Measurements from ENCODE around the gene C1orf141. TPM values are rescaled to one million over a fixed set of nuclear protein-coding genes. Genes with fewer than 3 reads are reported as not detected.

The C1orf141 gene
- total RNA-seq, 1 donor from 2014 or later: not detected

- no peak for DNase-seq (ENCODE audit: low spot score)
- H3K27ac Mint-ChIP-seq: no peak overlapping the region
- H3K27me3 Mint-ChIP-seq (ENCODE audit: low read depth): peaks cover 7% of the 10 kb centered on the region
- peaks cover 25% of the 10 kb centered on the region for H3K4me1 Mint-ChIP-seq (ENCODE audit: low read depth)
- intact Hi-C loops (cut with micrococcal nuclease): no loop called here
- no peak overlapping the region for H3K4me3 Mint-ChIP-seq (ENCODE audit: low read depth)
- H3K36me3 Mint-ChIP-seq (ENCODE audit: low read depth): no peaks in the 10 kb centered on the region
- no peaks in the 10 kb centered on the region for H3K9me3 Mint-ChIP-seq
Measured at GRCh38 chr1:67138813-67139499, 4.2 kb upstream of the C1orf141 start.

DNA sequence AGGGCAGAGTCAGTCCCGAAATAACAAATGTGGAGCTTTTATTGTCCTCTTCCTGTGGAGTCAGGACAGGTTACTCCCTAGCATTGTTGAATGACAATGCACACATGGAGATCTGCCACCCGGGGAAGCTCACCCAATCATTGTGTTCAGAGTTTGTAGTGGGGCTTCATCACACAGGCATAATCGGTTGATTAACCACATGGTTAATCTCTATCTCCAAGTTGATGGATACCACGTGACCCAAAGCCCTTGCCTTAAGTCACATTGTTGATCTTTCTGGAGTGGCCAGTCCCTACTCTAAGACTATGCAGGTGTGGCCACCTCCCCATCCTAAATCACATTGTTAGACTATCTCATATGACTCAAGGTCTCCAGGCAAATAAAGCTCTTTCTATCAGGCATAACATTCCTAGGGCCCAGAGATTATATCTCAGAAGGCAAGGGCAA, 2.6 kb upstream of the C1orf141 start:
- intact Hi-C loops (cut with micrococcal nuclease): no loop called here
- no peak overlapping the region for H3K27ac Mint-ChIP-seq
- H3K27me3 Mint-ChIP-seq (ENCODE audit: low read depth): peaks cover 7% of the 10 kb centered on the region
- no peaks in the 10 kb centered on the region for H3K36me3 Mint-ChIP-seq (ENCODE audit: low read depth)
- no peak overlapping the region for H3K4me3 Mint-ChIP-seq (ENCODE audit: low read depth)
- DNase-seq (ENCODE audit: low spot score): no peak
- H3K9me3 Mint-ChIP-seq: no peaks in the 10 kb centered on the region
- H3K4me1 Mint-ChIP-seq (ENCODE audit: low read depth): peaks cover 15% of the 10 kb centered on the region

DNA sequence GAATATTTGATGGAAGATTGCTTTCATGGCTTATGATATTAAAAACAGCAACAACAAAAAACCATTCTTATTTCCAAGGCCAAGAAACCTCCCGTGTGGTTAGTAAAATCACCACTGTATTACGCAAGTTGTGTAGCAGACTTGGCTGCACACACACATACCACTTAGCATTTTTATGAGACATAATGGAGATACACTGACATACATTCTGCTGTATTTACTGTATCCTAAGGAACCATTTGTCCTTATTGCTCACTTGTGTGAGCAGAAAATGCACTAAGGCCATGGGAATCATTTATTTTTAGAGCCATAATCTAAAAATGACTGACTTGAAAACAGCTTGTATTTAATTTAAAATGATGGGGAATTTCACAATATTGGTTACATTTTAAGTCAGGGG, 584 bp upstream of the C1orf141 start:
- no peak overlapping the region for H3K27ac Mint-ChIP-seq

DNA sequence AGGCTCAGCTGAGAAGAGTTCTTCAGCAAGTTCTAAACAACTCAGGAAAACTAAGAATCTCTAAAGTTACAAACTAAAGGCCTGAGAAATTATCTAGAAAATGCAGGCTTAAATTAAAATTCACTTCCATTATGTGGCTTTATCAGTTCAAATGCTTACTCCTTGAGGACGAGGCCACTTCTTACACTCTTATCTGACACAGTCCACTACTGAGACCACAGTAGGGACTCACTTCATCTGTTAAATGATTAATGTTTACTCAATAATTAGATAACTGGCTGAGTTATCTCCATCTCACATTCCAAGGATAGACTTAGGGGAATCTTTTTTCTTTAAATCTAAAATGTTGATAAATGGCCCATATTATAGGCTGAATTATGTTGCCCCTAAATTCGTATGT, 1.6 kb downstream of the C1orf141 start:
- Mint-ChIP-seq H3K4me3 (ENCODE audit: low read depth) (no peak overlapping the region), H3K4me1 (ENCODE audit: low read depth) (peaks cover 14% of the 10 kb centered on the region), H3K27ac (no peak overlapping the region), H3K9me3 (no peaks in the 10 kb centered on the region), H3K36me3 (ENCODE audit: low read depth) (no peaks in the 10 kb centered on the region), H3K27me3 (ENCODE audit: low read depth) (peaks cover 4% of the 10 kb centered on the region)
- no peak for DNase-seq (ENCODE audit: low spot score)
- intact Hi-C loops (cut with micrococcal nuclease): no loop called here

More for the DNA sequence above, 584 bp upstream of the C1orf141 start:
- H3K36me3 Mint-ChIP-seq (ENCODE audit: low read depth): no peaks in the 10 kb centered on the region
- no peak for DNase-seq (ENCODE audit: low spot score)
- intact Hi-C loops (cut with micrococcal nuclease): no loop called here
- no peak overlapping the region for H3K4me3 Mint-ChIP-seq (ENCODE audit: low read depth)
- H3K27me3 Mint-ChIP-seq (ENCODE audit: low read depth): peaks cover 7% of the 10 kb centered on the region
- no peaks in the 10 kb centered on the region for H3K9me3 Mint-ChIP-seq
- peaks cover 12% of the 10 kb centered on the region for H3K4me1 Mint-ChIP-seq (ENCODE audit: low read depth)

DNA sequence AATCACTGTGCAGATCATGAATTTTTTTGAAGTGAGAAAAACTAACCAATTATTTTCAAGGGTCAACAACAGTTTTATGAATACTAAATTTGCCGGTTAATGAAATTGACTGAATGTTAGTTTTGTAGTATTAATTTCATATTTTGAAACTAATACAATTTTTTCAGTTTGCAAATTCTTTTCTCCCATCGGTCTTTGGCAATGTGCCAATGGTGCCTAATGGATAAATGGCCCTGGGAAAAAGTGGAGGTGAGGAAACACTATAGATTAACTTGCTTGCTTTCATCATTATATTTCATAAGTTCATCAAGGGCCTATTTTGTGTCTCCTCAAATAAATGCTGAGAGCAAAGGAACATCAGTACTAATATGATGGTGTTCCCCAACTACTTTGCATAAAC, 4.1 kb downstream of the C1orf141 start:
- no peak for DNase-seq (ENCODE audit: low spot score)
- no peaks in the 10 kb centered on the region for H3K27me3 Mint-ChIP-seq (ENCODE audit: low read depth)
- H3K9me3 Mint-ChIP-seq: no peaks in the 10 kb centered on the region
- intact Hi-C loops (cut with micrococcal nuclease): no loop called here
- no peaks in the 10 kb centered on the region for H3K36me3 Mint-ChIP-seq (ENCODE audit: low read depth)
- H3K4me1 Mint-ChIP-seq (ENCODE audit: low read depth): peaks cover 20% of the 10 kb centered on the region
- no peak overlapping the region for H3K27ac Mint-ChIP-seq
- H3K4me3 Mint-ChIP-seq (ENCODE audit: low read depth): no peak overlapping the region

DNA sequence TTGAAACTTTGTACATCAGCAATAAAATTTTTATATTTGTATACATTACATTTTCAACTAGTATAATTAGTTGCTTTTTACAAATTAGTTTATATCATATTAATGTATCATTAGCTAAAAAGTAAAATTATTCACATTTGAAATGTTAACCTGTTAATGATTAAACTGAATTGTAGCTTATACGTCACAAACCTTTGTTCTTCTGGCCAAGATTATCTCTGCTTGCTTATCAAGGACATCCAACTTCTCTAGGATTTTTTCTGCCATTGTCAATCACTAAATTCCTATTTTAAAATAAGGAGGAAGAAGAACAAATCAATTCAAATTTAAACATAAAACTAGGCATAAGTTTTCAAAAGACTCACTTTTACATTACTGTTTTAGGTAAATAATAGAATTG, 7.8 kb downstream of the C1orf141 start:
- Mint-ChIP-seq H3K4me1 (ENCODE audit: low read depth) (peaks cover 10% of the 10 kb centered on the region), H3K4me3 (ENCODE audit: low read depth) (no peak overlapping the region), H3K27me3 (ENCODE audit: low read depth) (no peaks in the 10 kb centered on the region), H3K36me3 (ENCODE audit: low read depth) (no peaks in the 10 kb centered on the region), H3K27ac (no peak overlapping the region), H3K9me3 (no peaks in the 10 kb centered on the region)
- DNase-seq (ENCODE audit: low spot score): no peak
- intact Hi-C loops (cut with micrococcal nuclease): no loop called here

- H3K27ac Mint-ChIP-seq: no peak overlapping the region
- intact Hi-C loops (cut with micrococcal nuclease): no loop called here
- H3K9me3 Mint-ChIP-seq: no peaks in the 10 kb centered on the region
- no peaks in the 10 kb centered on the region for H3K36me3 Mint-ChIP-seq (ENCODE audit: low read depth)
- no peak for DNase-seq (ENCODE audit: low spot score)
- no peaks in the 10 kb centered on the region for H3K27me3 Mint-ChIP-seq (ENCODE audit: low read depth)
- no peak overlapping the region for H3K4me3 Mint-ChIP-seq (ENCODE audit: low read depth)
- peaks cover 10% of the 10 kb centered on the region for H3K4me1 Mint-ChIP-seq (ENCODE audit: low read depth)
Measured at GRCh38 chr1:67126111-67126746, 8.5 kb downstream of the C1orf141 start.

- Mint-ChIP-seq H3K4me3 (ENCODE audit: low read depth) (no peak overlapping the region), H3K36me3 (ENCODE audit: low read depth) (no peaks in the 10 kb centered on the region), H3K9me3 (no peaks in the 10 kb centered on the region), H3K27me3 (ENCODE audit: low read depth) (no peaks in the 10 kb centered on the region), H3K27ac (no peak overlapping the region), H3K4me1 (ENCODE audit: low read depth) (peaks cover 5% of the 10 kb centered on the region)
- DNase-seq (ENCODE audit: low spot score): no peak
- intact Hi-C loops (cut with micrococcal nuclease): no loop called here
Measured at GRCh38 chr1:67124455-67124854, 10.3 kb downstream of the C1orf141 start.

DNA sequence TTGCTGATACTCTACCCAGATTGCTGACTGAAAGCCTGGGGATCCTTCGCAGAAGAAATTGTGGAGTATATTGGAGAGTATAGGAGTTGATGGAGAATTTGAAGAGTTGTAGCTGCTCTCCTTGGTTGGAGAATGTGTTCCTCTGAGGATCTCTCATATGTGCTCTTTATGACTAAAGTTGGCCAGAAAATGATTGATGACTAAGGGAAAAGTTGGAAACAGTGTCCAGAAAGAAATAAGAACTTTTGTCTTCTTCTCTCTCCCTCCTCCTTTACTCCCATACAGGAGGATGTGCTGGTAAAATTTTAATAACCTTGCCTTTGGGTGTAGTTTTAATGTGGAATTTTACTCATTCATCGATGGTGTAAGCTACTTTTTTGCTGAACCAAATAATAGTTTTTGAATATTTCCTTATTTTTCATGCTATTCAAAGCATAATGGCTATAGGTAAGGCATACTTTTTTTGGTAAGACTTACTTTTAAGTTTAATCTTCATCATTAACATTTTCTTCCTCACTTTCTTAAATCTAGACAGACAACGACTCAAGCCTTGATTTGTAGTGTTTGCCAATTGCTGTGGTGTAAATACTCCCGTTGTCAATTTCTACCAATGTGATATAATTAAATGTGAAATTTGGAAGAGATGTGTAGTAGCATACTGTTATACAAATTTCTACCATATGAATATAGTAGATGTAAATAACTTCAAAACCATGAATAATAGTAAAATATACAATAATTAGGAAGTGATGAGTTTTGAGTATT, 13.7 kb downstream of the C1orf141 start:
- peaks cover 3% of the 10 kb centered on the region for H3K4me1 Mint-ChIP-seq (ENCODE audit: low read depth)
- DNase-seq (ENCODE audit: low spot score): no peak
- H3K27me3 Mint-ChIP-seq (ENCODE audit: low read depth): no peaks in the 10 kb centered on the region
- H3K9me3 Mint-ChIP-seq: no peaks in the 10 kb centered on the region
- H3K36me3 Mint-ChIP-seq (ENCODE audit: low read depth): no peaks in the 10 kb centered on the region
- intact Hi-C loops (cut with micrococcal nuclease): no loop called here
- no peak overlapping the region for H3K27ac Mint-ChIP-seq
- no peak overlapping the region for H3K4me3 Mint-ChIP-seq (ENCODE audit: low read depth)

DNA sequence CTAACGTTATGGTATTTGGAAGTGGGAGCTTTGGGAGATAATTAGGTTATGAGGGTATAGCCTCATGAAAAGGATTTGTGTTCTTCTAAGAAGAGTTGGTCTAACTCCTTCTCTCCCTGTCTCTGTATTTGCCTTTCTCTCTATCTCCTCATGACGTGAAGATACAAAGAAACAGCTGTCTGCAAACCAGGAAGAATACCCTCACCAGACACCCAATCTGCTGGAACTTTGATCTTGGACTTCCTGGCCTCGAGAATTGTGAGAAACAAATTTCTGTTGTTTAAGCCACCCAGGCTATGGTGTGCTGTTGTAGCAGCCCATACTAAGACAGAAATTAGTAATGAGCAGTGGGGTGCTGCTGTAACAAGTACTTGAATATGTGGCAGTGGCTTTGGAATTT, 16.1 kb downstream of the C1orf141 start:
- DNase-seq (ENCODE audit: low spot score): no peak
- H3K4me3 Mint-ChIP-seq (ENCODE audit: low read depth): no peak overlapping the region

GRCh38 chr1:67118191-67118590, 16.6 kb downstream of the C1orf141 start:
- intact Hi-C loops (cut with micrococcal nuclease): no loop called here
- DNase-seq (ENCODE audit: low spot score): no peak
- H3K27ac Mint-ChIP-seq: no peak overlapping the region
- no peaks in the 10 kb centered on the region for H3K36me3 Mint-ChIP-seq (ENCODE audit: low read depth)
- H3K9me3 Mint-ChIP-seq: peaks cover 4% of the 10 kb centered on the region
- H3K4me3 Mint-ChIP-seq (ENCODE audit: low read depth): no peak overlapping the region
- H3K4me1 Mint-ChIP-seq (ENCODE audit: low read depth): peaks cover 2% of the 10 kb centered on the region
- no peaks in the 10 kb centered on the region for H3K27me3 Mint-ChIP-seq (ENCODE audit: low read depth)

More for the DNA sequence above, 16.1 kb downstream of the C1orf141 start:
- no peaks in the 10 kb centered on the region for H3K27me3 Mint-ChIP-seq (ENCODE audit: low read depth)
- intact Hi-C loops (cut with micrococcal nuclease): no loop called here
- no peaks in the 10 kb centered on the region for H3K36me3 Mint-ChIP-seq (ENCODE audit: low read depth)
- peaks cover 4% of the 10 kb centered on the region for H3K9me3 Mint-ChIP-seq
- H3K27ac Mint-ChIP-seq: no peak overlapping the region
- H3K4me1 Mint-ChIP-seq (ENCODE audit: low read depth): peaks cover 2% of the 10 kb centered on the region

GRCh38 chr1:67114162-67114561, 20.6 kb downstream of the C1orf141 start:
- Mint-ChIP-seq H3K4me1 (ENCODE audit: low read depth) (peaks cover 2% of the 10 kb centered on the region), H3K27me3 (ENCODE audit: low read depth) (peaks cover 6% of the 10 kb centered on the region), H3K27ac (no peak overlapping the region), H3K9me3 (peaks cover 4% of the 10 kb centered on the region), H3K4me3 (ENCODE audit: low read depth) (no peak overlapping the region), H3K36me3 (ENCODE audit: low read depth) (no peaks in the 10 kb centered on the region)
- no peak for DNase-seq (ENCODE audit: low spot score)
- intact Hi-C loops (cut with micrococcal nuclease): no loop called here

DNA sequence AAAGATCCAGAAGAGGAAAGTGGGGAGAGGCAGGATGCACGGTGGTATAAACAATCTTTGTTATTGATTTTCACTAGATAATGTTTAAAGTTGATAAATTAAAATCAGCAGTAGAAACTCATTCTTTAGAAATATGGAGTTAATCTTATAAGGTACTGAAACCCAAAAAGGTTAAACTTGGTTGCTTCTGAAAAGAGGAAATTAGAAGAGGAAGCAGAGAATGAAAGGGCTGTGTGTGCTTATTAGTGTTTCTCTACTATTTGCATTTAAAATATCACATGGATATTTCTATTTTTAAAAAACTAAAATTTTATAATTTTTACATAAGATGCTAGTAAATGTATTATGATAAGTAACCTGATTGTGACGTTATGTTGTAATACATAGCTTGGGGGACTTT, 24.4 kb downstream of the C1orf141 start:
- Mint-ChIP-seq H3K36me3 (ENCODE audit: low read depth) (no peaks in the 10 kb centered on the region), H3K9me3 (peaks cover 4% of the 10 kb centered on the region), H3K27ac (no peak overlapping the region), H3K4me3 (ENCODE audit: low read depth) (no peak overlapping the region), H3K4me1 (ENCODE audit: low read depth) (no peaks in the 10 kb centered on the region), H3K27me3 (ENCODE audit: low read depth) (peaks cover 11% of the 10 kb centered on the region)
- DNase-seq (ENCODE audit: low spot score): no peak
- intact Hi-C loops (cut with micrococcal nuclease): no loop called here
